ENCODE measurements around the gene DNAJC6.
"Not testable (repeated sequence)": the region's sequence is repeated elsewhere in the genome, so short reads cannot be mapped to it uniquely, and the experiment has no call there.

GRCh38 chr1:65455678-65456077 lies 146.3 kb downstream of the DNAJC6 start:
- not testable (repeated sequence) for TF ChIP-seq POLR2A, CTCF (IDR thresholded peaks at IDR 0.05)
